ENCODE data around the gene PALS2.

DNA sequence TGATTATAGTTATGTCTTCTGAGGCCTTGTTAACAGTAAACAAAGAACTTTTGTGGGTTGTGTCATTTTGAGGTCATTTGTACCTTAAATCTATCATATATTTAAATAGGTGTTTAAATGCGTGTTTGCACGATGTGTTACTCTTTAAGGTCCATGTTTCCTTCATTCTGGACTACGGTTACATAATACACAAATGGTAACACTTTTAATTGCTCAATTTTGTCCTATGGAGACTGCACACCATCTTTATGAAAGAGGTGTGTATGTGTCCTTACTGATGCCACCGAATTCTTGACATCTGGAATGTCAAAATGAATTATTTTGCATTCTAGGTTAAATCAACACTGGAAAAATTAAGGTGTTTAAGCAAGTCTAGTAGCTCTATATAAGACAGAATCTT, 1.7 kb downstream of the PALS2 start:
- TF ChIP-seq GATA3 (IDR thresholded peaks at IDR 0.05; ENCODE audit: low read depth, low read length) (no peak), GATA2 (IDR thresholded peaks at IDR 0.05; ENCODE audit: low read depth, low read length) (no peak)

Data from SH-SY5Y (cell line).